SH-SY5Y (cell line): ENCODE measurements around the gene RFPL3.

Experiments used
- GATA2 ChIP-seq: IDR thresholded peaks from 2 replicates; pipeline ENCODE4 v1.6.1; 2011; ENCODE audit warnings: mild to moderate bottlenecking, low read depth, low read length
- GATA3 ChIP-seq: IDR thresholded peaks from 2 replicates; pipeline ENCODE4 v1.6.1; 2011; ENCODE audit warnings: low read depth, mild to moderate bottlenecking, low read length, moderate library complexity

GRCh38 chr22:32308934-32309333 is 48.7 kb upstream of the RFPL3 start:
- TF ChIP-seq GATA3 (no peak), GATA2 (no peak)
